Measurements from ENCODE around the gene DENND2D.

DENND2D gene

GRCh38 chr1:111145963-111146768 lies 54.3 kb downstream of the DENND2D start (continued):
- no peak for TF ChIP-seq AEBP2 (tag by site-specific recombination; IDR thresholded peaks at IDR 0.05; ENCODE audit: borderline replicate concordance)

DNA sequence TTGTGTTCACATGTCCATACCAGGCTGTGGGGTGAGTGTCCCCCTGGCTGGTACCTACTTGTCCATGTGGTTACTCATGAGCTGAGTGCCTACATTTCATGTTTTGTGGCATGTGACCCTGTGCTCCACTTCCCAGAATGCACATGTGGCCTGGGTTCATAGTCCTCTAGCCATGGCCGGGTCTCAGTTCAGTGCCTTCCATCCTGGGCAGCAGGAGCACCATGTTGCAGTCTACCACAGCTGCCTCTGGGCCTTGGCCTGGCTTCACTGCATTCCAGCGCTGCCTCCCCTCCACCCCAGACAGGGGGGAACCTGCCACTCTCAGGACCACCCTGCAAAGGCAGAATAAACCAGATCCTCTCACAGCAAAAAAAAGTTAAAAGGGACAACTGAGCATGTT lies 54.9 kb downstream of the DENND2D start:
- TF ChIP-seq SETDB1 (IDR thresholded peaks at IDR 0.05; ENCODE audit: insufficient read length, low read length): no peak
- TF ChIP-seq ZNF24 (tag by site-specific recombination; IDR thresholded peaks at IDR 0.05): no peak
- TF ChIP-seq GLI2 (tag by site-specific recombination; IDR thresholded peaks at IDR 0.05; ENCODE audit: borderline replicate concordance, low read depth): no peak
- no peak for TF ChIP-seq ZNF211 (tag by site-specific recombination; IDR thresholded peaks at IDR 0.05; ENCODE audit: low read depth)
- no peak for TF ChIP-seq KLF1 (tag by site-specific recombination; IDR thresholded peaks at IDR 0.05)
- TF ChIP-seq ZNF555 (tag by site-specific recombination; conservative IDR thresholded peaks at IDR 0.05): no peak
- TF ChIP-seq, protein P1, sequence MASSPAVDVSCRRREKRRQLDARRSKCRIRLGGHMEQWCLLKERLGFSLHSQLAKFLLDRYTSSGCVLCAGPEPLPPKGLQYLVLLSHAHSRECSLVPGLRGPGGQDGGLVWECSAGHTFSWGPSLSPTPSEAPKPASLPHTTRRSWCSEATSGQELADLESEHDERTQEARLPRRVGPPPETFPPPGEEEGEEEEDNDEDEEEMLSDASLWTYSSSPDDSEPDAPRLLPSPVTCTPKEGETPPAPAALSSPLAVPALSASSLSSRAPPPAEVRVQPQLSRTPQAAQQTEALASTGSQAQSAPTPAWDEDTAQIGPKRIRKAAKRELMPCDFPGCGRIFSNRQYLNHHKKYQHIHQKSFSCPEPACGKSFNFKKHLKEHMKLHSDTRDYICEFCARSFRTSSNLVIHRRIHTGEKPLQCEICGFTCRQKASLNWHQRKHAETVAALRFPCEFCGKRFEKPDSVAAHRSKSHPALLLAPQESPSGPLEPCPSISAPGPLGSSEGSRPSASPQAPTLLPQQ (tag by site-specific recombination; IDR thresholded peaks at IDR 0.05): no peak
- no peak for TF ChIP-seq ZFP37 (tag by site-specific recombination; IDR thresholded peaks at IDR 0.05)
- TF ChIP-seq ZNF221 (tag by site-specific recombination; IDR thresholded peaks at IDR 0.05; ENCODE audit: borderline replicate concordance): no peak
- TF ChIP-seq ZFP41 (tag by site-specific recombination; IDR thresholded peaks at IDR 0.05; ENCODE audit: borderline replicate concordance): no peak
- no peak for TF ChIP-seq REST (tag by site-specific recombination; IDR thresholded peaks at IDR 0.05)
- TF ChIP-seq ZNF560 (tag by site-specific recombination; IDR thresholded peaks at IDR 0.05; ENCODE audit: borderline replicate concordance): no peak
- TF ChIP-seq EGR2 (tag by site-specific recombination; IDR thresholded peaks at IDR 0.05; ENCODE audit: low read depth): no peak
- TF ChIP-seq OSR2 (tag by site-specific recombination; IDR thresholded peaks at IDR 0.05): no peak
- TF ChIP-seq AEBP2 (tag by site-specific recombination; IDR thresholded peaks at IDR 0.05; ENCODE audit: borderline replicate concordance): no peak
- no peak for TF ChIP-seq HOXC10 (CRISPR knock-in tag; IDR thresholded peaks at IDR 0.05)
- TF ChIP-seq ZBTB49 (tag by site-specific recombination; IDR thresholded peaks at IDR 0.05; ENCODE audit: low read depth): no peak
- TF ChIP-seq ZNF121 (tag by site-specific recombination; IDR thresholded peaks at IDR 0.05): no peak
- no peak for TF ChIP-seq ZNF112 (tag by site-specific recombination; IDR thresholded peaks at IDR 0.05)
- Histone ChIP-seq H3K4me3 (ENCODE audit: low read depth, low read length) (no peak overlapping the region), H3K9me3 (ENCODE audit: control insufficient read depth, insufficient read depth, low read depth, low read length) (no peaks in the 10 kb centered on the region), H3K36me3 (ENCODE audit: control insufficient read depth in 2 of 2, insufficient read depth in 1 of 2, low read length in 2 of 2) (peaks cover 14 to 31% of the 10 kb centered on the region in 2 experiments), H3K4me1 (ENCODE audit: control insufficient read depth, insufficient read depth, low read length) (peaks cover 10% of the 10 kb centered on the region; the same call in 1 of the 2 replicates), H3K27ac (ENCODE audit: extremely low read depth, low read depth, low read length) (no peak overlapping the region)
- ChIA-PET CTCF (no interaction called here), POLR2A (no interaction called here)
